SK-N-SH (cell line): ENCODE results near the gene RNF217.

ENCODE experiments used
- CHD2 ChIP-seq: fragments of 150-350 bp; IDR thresholded peaks from 2 replicates; pipeline ENCODE4 v1.6.1; 2018; ENCODE audit warnings: low read length; ENCODE audit not compliant: partially characterized antibody
- GABPA ChIP-seq: IDR thresholded peaks from 2 replicates; pipeline ENCODE4 v1.4.0; 2012; ENCODE audit warnings: low read depth, mild to moderate bottlenecking
- NRF1 ChIP-seq: IDR thresholded peaks from 2 replicates; pipeline ENCODE4 v1.6.1; 2012; ENCODE audit warnings: low read depth, mild to moderate bottlenecking, low read length
- POLR2AphosphoS5 ChIP-seq: IDR thresholded peaks from 2 replicates; pipeline ENCODE4 v1.6.1; 2012; ENCODE audit warnings: low read depth, low read length
- TAF1 ChIP-seq: IDR thresholded peaks from 2 replicates; pipeline ENCODE4 v1.6.1; 2012; ENCODE audit warnings: low read depth, mild to moderate bottlenecking, low read length, moderate library complexity, borderline replicate concordance
- TF ChIP-seq, protein P1 (sequence below): IDR thresholded peaks from 2 replicates; pipeline ENCODE4 v1.4.0; 2012; ENCODE audit warnings: low read depth
- TF ChIP-seq, protein P2 (sequence below): IDR thresholded peaks from 2 replicates; pipeline ENCODE4 v1.4.0; 2012; ENCODE audit warnings: low read depth, borderline replicate concordance
- TF ChIP-seq, protein P3 (sequence below): fragments of 200-600 bp; sonication (generic); IDR thresholded peaks from 2 replicates; pipeline ENCODE4 v1.6.1; 2017; ENCODE audit warnings: antibody characterized with exemption, mild to moderate bottlenecking, moderate library complexity

DNA sequence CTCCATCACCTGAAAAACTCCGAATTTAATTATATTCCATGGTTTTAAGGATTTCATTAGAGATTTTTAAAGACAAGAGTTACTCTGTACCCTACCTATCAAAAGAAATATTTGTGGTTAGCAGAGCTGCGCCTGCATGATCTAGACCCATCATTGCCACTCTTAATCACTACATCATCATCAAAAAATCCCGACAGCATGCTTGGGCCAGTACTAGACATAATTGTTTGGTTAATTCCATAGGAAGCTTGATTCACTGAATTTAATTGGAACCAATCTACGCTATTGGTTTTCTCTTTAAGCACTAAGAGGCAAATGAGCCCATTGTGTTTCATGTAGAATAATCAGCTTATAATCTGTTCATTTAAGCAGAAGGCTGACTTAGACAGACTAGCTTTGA is 33.4 kb upstream of the RNF217 start:
- TF ChIP-seq, protein P1, sequence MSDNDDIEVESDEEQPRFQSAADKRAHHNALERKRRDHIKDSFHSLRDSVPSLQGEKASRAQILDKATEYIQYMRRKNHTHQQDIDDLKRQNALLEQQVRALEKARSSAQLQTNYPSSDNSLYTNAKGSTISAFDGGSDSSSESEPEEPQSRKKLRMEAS: no peak
- TF ChIP-seq, protein P2, sequence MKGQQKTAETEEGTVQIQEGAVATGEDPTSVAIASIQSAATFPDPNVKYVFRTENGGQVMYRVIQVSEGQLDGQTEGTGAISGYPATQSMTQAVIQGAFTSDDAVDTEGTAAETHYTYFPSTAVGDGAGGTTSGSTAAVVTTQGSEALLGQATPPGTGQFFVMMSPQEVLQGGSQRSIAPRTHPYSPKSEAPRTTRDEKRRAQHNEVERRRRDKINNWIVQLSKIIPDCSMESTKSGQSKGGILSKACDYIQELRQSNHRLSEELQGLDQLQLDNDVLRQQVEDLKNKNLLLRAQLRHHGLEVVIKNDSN: no peak
- TF ChIP-seq, protein P3, sequence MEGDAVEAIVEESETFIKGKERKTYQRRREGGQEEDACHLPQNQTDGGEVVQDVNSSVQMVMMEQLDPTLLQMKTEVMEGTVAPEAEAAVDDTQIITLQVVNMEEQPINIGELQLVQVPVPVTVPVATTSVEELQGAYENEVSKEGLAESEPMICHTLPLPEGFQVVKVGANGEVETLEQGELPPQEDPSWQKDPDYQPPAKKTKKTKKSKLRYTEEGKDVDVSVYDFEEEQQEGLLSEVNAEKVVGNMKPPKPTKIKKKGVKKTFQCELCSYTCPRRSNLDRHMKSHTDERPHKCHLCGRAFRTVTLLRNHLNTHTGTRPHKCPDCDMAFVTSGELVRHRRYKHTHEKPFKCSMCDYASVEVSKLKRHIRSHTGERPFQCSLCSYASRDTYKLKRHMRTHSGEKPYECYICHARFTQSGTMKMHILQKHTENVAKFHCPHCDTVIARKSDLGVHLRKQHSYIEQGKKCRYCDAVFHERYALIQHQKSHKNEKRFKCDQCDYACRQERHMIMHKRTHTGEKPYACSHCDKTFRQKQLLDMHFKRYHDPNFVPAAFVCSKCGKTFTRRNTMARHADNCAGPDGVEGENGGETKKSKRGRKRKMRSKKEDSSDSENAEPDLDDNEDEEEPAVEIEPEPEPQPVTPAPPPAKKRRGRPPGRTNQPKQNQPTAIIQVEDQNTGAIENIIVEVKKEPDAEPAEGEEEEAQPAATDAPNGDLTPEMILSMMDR: no peak
- TF ChIP-seq TAF1 (no peak), POLR2AphosphoS5 (no peak), GABPA (no peak), CHD2 (no peak), NRF1 (no peak)
